Neural cell (in vitro differentiated cells): ENCODE results near the gene C1orf35. TPM values are rescaled to one million over a fixed set of nuclear protein-coding genes. Genes with fewer than 3 reads are reported as not detected.

Experiments used
- H2AFZ ChIP-seq: fragments of 200-600, 300-800 bp; sonication (generic), shearing (Covaris generic); 2 replicates; pipeline ENCODE4 v1.6.0; 2014; ENCODE audit warnings: low read depth, mild to moderate bottlenecking, antibody characterized with exemption, low read length, moderate library complexity
- H3F3A ChIP-seq: fragments of 200-600 bp; shearing (Covaris generic); 2 replicates; pipeline ENCODE4 v1.6.1; 2016; ENCODE audit warnings: mild to moderate bottlenecking, moderate library complexity, mixed read lengths, antibody characterized with exemption, low read length; ENCODE audit not compliant: insufficient read depth, poor library complexity, severe bottlenecking
- H3K27ac ChIP-seq: fragments of 200-600, 300-800 bp; sonication (generic), shearing (Covaris generic); 2 replicates; pipeline ENCODE4 v1.5.1; 2014; ENCODE audit warnings: mild to moderate bottlenecking, low read length, moderate library complexity
- H3K27me3 ChIP-seq: fragments of 300-800, 200-600 bp; sonication (generic), shearing (Covaris generic); 2 replicates; pipeline ENCODE4 v1.6.0; 2014; ENCODE audit warnings: mild to moderate bottlenecking, low read depth, low read length, moderate library complexity; ENCODE audit not compliant: insufficient read depth
- H3K36me3 ChIP-seq: fragments of 300-800, 200-600 bp; sonication (generic), shearing (Covaris generic); 2 replicates; pipeline ENCODE4 v1.5.1; 2014; ENCODE audit warnings: mild to moderate bottlenecking, antibody characterized with exemption, low read length, moderate library complexity; ENCODE audit not compliant: insufficient read depth
- H3K4me2 ChIP-seq: fragments of 300-800, 200-600 bp; sonication (generic), shearing (Covaris generic); 2 replicates; pipeline ENCODE4 v1.6.0; 2014; ENCODE audit warnings: mild to moderate bottlenecking, low read length
- H3K4me3 ChIP-seq: fragments of 300-800, 200-600 bp; sonication (generic), shearing (Covaris generic); 2 replicates; pipeline ENCODE4 v1.5.1; 2014; ENCODE audit warnings: mild to moderate bottlenecking, low read length, moderate library complexity
- H3K79me2 ChIP-seq: fragments of 200-600 bp; shearing (Covaris generic); replicated peaks from 2 replicates; pipeline ENCODE4 v1.6.0; 2014; ENCODE audit warnings: mild to moderate bottlenecking, low read length, moderate library complexity; ENCODE audit not compliant: insufficient read depth
- H3K9ac ChIP-seq: fragments of 300-800, 200-600 bp; sonication (generic), shearing (Covaris generic); 2 replicates; pipeline ENCODE4 v1.6.1; 2016; ENCODE audit warnings: mild to moderate bottlenecking, low read length, mixed read lengths
- H3K9me2 ChIP-seq: fragments of 200-600 bp; shearing (Covaris generic); 2 replicates; pipeline ENCODE4 v1.6.1; 2016; ENCODE audit warnings: mild to moderate bottlenecking, low read length, mixed read lengths; ENCODE audit not compliant: insufficient read depth
- H3K9me3 ChIP-seq: fragments of 200-600, 300-800 bp; sonication (generic), shearing (Covaris generic); 2 replicates; pipeline ENCODE4 v1.6.1; 2016; ENCODE audit warnings: mild to moderate bottlenecking, mixed run types, low read length, moderate library complexity, mixed read lengths
- H4K20me1 ChIP-seq: fragments of 200-600 bp; shearing (Covaris generic); 2 replicates; pipeline ENCODE4 v1.6.1; 2016; ENCODE audit warnings: mild to moderate bottlenecking, mixed run types; ENCODE audit not compliant: insufficient read depth
- EP300 ChIP-seq: fragments of 450-650 bp; conservative IDR thresholded peaks from 2 replicates; pipeline ENCODE4 v1.6.1; 2014; ENCODE audit warnings: antibody characterized with exemption, mild to moderate bottlenecking, moderate library complexity; ENCODE audit not compliant: poor library complexity, severe bottlenecking
- EZH2 ChIP-seq: fragments of 200-600, 300-800 bp; shearing (Covaris generic), sonication (generic); IDR thresholded peaks from 2 replicates; pipeline ENCODE4 v1.6.1; 2014; ENCODE audit warnings: antibody characterized with exemption, low read length, borderline replicate concordance, mild to moderate bottlenecking; ENCODE audit not compliant: insufficient read depth, poor library complexity, severe bottlenecking
- MXI1 ChIP-seq: fragments of 450-650 bp; conservative IDR thresholded peaks from 2 replicates; pipeline ENCODE4 v1.6.1; 2014; ENCODE audit warnings: antibody characterized with exemption, mild to moderate bottlenecking; ENCODE audit not compliant: poor library complexity, severe bottlenecking
- POLR2AphosphoS5 ChIP-seq: IDR thresholded peaks from 2 replicates; pipeline ENCODE4 v1.6.1; 2012
- RAD21 ChIP-seq: fragments of 450-650 bp; conservative IDR thresholded peaks from 2 replicates; pipeline ENCODE4 v1.6.1; 2014; ENCODE audit warnings: antibody characterized with exemption, mild to moderate bottlenecking, moderate library complexity
- SMC3 ChIP-seq: fragments of 450-650 bp; conservative IDR thresholded peaks from 2 replicates; pipeline ENCODE4 v1.6.1; 2014; ENCODE audit warnings: antibody characterized with exemption, mild to moderate bottlenecking, moderate library complexity; ENCODE audit not compliant: poor library complexity
- TAF1 ChIP-seq: IDR thresholded peaks from 2 replicates; pipeline ENCODE4 v1.6.1; 2012; ENCODE audit warnings: low read depth
- polyA plus RNA-seq: library from polyadenylated mRNA; depleted of rRNA; stranded (reverse); fragments of >200 nt; gene quantifications from 2 replicates; pipeline ENCODE4 v1.2.3, GENCODE V29; 2014
- TF ChIP-seq, protein P1 (sequence below): IDR thresholded peaks from 2 replicates; pipeline ENCODE4 v1.6.1; 2012; ENCODE audit warnings: borderline replicate concordance
- TF ChIP-seq, protein P2 (sequence below): fragments of 450-650 bp; IDR thresholded peaks from 2 replicates; pipeline ENCODE4 v1.5.1; 2014; ENCODE audit warnings: antibody characterized with exemption, mild to moderate bottlenecking, moderate library complexity; ENCODE audit not compliant: poor library complexity, severe bottlenecking

The C1orf35 gene
- polyA plus RNA-seq, 1 donor from 2014 or later = 32.8 TPM

DNA sequence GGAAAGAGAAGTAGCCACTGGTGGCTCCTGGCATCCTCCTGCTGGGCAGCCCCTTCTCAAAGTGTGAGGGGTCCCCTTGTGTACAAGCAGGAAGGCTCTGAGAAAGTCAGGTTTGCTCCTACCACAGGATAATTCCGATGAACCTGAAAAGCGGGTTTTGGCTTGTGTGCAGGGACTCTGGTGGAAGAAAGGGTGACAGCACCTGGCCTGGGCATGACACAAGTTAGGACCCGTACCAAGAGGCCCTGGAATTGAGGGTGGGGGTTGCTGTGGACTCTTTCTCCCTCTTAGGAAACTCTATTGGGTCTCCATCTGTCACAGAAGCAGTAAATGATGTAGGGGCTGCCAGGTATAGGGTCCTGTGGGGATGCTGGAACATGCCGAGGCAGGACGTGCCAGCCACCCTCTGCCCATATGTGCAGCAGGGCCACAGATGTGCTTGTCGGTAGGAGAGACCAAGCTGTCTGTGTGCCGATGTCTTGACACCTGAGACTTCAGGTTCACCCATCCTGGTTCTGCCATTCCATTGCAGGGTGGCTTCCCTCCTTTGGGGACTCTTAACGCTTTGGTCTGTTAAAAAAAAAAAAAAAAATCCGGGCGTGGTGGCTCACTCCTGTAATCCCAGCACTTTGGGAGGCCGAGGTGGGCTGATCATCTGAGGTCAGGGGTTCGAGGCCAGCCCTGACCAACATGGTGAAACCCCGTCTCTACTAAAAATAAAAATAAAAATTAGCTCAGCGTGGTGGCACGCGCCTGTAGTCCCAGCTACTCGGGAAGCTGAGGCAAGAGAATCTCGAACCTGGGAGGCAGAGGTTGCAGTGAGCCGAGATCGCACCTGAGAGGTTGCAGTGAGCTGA lies 9.8 kb downstream of the C1orf35 start:
- Histone ChIP-seq H3F3A (no peaks in the 10 kb centered on the region), H3K9ac (no peak overlapping the region), H3K27me3 (no peaks in the 10 kb centered on the region), H3K36me3 (peaks cover 15% of the 10 kb centered on the region), H3K4me3 (no peak overlapping the region), H3K27ac (no peak overlapping the region), H4K20me1 (no peaks in the 10 kb centered on the region), H3K9me3 (peaks cover 4% of the 10 kb centered on the region), H3K9me2 (no peaks in the 10 kb centered on the region), H2AFZ (no peak overlapping the region), H3K4me2 (no peak overlapping the region), H3K79me2 (peaks cover 85% of the 10 kb centered on the region)
- TF ChIP-seq EP300 = no peak
- TF ChIP-seq POLR2AphosphoS5 = no peak
- no peak for TF ChIP-seq SMC3
- TF ChIP-seq EZH2 = no peak
- TF ChIP-seq, protein P1, sequence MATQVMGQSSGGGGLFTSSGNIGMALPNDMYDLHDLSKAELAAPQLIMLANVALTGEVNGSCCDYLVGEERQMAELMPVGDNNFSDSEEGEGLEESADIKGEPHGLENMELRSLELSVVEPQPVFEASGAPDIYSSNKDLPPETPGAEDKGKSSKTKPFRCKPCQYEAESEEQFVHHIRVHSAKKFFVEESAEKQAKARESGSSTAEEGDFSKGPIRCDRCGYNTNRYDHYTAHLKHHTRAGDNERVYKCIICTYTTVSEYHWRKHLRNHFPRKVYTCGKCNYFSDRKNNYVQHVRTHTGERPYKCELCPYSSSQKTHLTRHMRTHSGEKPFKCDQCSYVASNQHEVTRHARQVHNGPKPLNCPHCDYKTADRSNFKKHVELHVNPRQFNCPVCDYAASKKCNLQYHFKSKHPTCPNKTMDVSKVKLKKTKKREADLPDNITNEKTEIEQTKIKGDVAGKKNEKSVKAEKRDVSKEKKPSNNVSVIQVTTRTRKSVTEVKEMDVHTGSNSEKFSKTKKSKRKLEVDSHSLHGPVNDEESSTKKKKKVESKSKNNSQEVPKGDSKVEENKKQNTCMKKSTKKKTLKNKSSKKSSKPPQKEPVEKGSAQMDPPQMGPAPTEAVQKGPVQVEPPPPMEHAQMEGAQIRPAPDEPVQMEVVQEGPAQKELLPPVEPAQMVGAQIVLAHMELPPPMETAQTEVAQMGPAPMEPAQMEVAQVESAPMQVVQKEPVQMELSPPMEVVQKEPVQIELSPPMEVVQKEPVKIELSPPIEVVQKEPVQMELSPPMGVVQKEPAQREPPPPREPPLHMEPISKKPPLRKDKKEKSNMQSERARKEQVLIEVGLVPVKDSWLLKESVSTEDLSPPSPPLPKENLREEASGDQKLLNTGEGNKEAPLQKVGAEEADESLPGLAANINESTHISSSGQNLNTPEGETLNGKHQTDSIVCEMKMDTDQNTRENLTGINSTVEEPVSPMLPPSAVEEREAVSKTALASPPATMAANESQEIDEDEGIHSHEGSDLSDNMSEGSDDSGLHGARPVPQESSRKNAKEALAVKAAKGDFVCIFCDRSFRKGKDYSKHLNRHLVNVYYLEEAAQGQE = no peak
- TF ChIP-seq RAD21 = no peak
- TF ChIP-seq, protein P2, sequence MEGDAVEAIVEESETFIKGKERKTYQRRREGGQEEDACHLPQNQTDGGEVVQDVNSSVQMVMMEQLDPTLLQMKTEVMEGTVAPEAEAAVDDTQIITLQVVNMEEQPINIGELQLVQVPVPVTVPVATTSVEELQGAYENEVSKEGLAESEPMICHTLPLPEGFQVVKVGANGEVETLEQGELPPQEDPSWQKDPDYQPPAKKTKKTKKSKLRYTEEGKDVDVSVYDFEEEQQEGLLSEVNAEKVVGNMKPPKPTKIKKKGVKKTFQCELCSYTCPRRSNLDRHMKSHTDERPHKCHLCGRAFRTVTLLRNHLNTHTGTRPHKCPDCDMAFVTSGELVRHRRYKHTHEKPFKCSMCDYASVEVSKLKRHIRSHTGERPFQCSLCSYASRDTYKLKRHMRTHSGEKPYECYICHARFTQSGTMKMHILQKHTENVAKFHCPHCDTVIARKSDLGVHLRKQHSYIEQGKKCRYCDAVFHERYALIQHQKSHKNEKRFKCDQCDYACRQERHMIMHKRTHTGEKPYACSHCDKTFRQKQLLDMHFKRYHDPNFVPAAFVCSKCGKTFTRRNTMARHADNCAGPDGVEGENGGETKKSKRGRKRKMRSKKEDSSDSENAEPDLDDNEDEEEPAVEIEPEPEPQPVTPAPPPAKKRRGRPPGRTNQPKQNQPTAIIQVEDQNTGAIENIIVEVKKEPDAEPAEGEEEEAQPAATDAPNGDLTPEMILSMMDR = no peak
- no peak for TF ChIP-seq MXI1
- no peak for TF ChIP-seq TAF1

DNA sequence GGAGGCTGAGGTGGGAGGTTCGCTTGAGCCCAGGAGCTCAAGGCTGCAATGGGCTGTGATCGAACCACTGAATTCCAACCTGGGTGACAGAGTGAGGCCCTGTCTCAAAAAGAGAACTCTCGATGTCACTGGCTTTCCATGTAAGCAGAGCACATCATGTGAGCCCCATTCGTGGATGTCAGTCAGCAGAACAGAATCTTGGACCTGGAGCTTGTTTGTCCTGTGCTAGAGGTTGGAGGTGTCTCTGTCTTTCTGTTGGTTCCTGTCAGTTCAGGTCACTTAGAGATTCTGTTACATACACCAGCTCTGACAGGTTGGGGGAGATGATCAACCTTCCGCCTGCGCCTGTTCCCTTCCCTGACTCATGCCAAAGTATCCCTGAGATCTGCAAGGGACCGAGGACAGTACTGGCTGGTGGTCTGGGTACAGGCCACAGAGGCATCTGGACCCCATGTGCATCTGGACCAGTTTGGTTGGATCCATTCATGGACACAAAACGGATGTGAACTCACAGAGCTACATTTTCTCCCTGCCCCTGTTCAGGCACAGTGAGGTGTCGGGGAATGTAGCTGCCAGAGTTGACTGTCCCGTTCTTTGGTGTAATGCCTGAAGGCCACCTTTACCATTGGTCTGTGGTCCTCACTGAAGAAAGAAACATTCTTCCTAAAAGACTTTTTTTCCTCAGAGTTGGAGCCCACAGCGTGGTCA lies 10.6 kb downstream of the C1orf35 start:
- no peak overlapping the region for H2AFZ ChIP-seq
- no peaks in the 10 kb centered on the region for H3K27me3 ChIP-seq
- H3K79me2 ChIP-seq = peaks cover 92% of the 10 kb centered on the region
- peaks cover 15% of the 10 kb centered on the region for H3K36me3 ChIP-seq
- no peaks in the 10 kb centered on the region for H3K9me2 ChIP-seq
- H4K20me1 ChIP-seq = no peaks in the 10 kb centered on the region
- H3K4me2 ChIP-seq = no peak overlapping the region
- no peaks in the 10 kb centered on the region for H3F3A ChIP-seq
- no peak overlapping the region for H3K9ac ChIP-seq
- H3K9me3 ChIP-seq = peaks cover 4% of the 10 kb centered on the region
- TF ChIP-seq MXI1 = no peak
- TF ChIP-seq EZH2 = no peak
- no peak for TF ChIP-seq RAD21
- no peak for TF ChIP-seq EP300
- TF ChIP-seq, protein P2 = no peak
- TF ChIP-seq, protein P1 = no peak
- TF ChIP-seq POLR2AphosphoS5 = no peak
- TF ChIP-seq SMC3 = no peak
- TF ChIP-seq TAF1 = no peak
- H3K27ac ChIP-seq = no peak overlapping the region
- no peak overlapping the region for H3K4me3 ChIP-seq
